GM23248 (cell line): Measurements from ENCODE around the gene PPP1CC. TPM values are rescaled to one million over a fixed set of nuclear protein-coding genes. Genes with fewer than 3 reads are reported as not detected.
A peak's percentile ranks its signal among the peaks of the same experiment; 100 is the strongest.

Experiments used
- DNase-seq: peaks from one replicate; pipeline ENCODE4 v3.0.0-alpha.2; 2015
- H2AFZ ChIP-seq: fragments of 200-600 bp; sonication (generic); 2 replicates; pipeline ENCODE4 v1.6.1; 2016; ENCODE audit warnings: antibody characterized with exemption
- H3F3A ChIP-seq: fragments of 200-600 bp; sonication (generic); 2 replicates; pipeline ENCODE4 v1.6.1; 2016; ENCODE audit warnings: mild to moderate bottlenecking, antibody characterized with exemption, mixed run types; ENCODE audit not compliant: insufficient read depth
- H3K27ac ChIP-seq: fragments of 200-600 bp; sonication (generic); 2 replicates; pipeline ENCODE4 v1.5.1; 2016; ENCODE audit warnings: mild to moderate bottlenecking
- H3K27me3 ChIP-seq: fragments of 200-600 bp; sonication (generic); replicated peaks from 2 replicates; pipeline ENCODE4 v1.6.1; 2016; ENCODE audit warnings: mild to moderate bottlenecking; ENCODE audit not compliant: insufficient read depth
- H3K36me3 ChIP-seq: fragments of 200-600 bp; sonication (generic); 2 replicates; pipeline ENCODE4 v1.6.1; 2016; ENCODE audit warnings: low read depth, mild to moderate bottlenecking
- H3K4me1 ChIP-seq: fragments of 200-600 bp; sonication (generic); 2 replicates; pipeline ENCODE4 v1.6.1; 2016; ENCODE audit warnings: mild to moderate bottlenecking; ENCODE audit not compliant: insufficient read depth
- H3K4me2 ChIP-seq: fragments of 200-600 bp; sonication (generic); one replicate; pipeline ENCODE4 v1.6.1; 2016; ENCODE audit warnings: mild to moderate bottlenecking; ENCODE audit not compliant: unreplicated experiment
- H3K4me3 ChIP-seq: fragments of 200-600 bp; sonication (generic); 2 replicates; pipeline ENCODE4 v1.5.1; 2016; ENCODE audit warnings: mild to moderate bottlenecking
- H3K79me2 ChIP-seq: fragments of 200-600 bp; sonication (generic); 2 replicates; pipeline ENCODE4 v1.6.1; 2016; ENCODE audit warnings: mild to moderate bottlenecking; ENCODE audit not compliant: insufficient read depth
- H3K9ac ChIP-seq: fragments of 200-600 bp; sonication (generic); 2 replicates; pipeline ENCODE4 v1.6.1; 2016; ENCODE audit warnings: mild to moderate bottlenecking
- H3K9me2 ChIP-seq: fragments of 200-600 bp; sonication (generic); 2 replicates; pipeline ENCODE4 v1.6.1; 2016; ENCODE audit warnings: mixed run types, mild to moderate bottlenecking, moderate library complexity; ENCODE audit not compliant: insufficient read depth
- H3K9me3 ChIP-seq: fragments of 200-600 bp; sonication (generic); one replicate; pipeline ENCODE4 v1.6.1; 2017; ENCODE audit warnings: low read depth
- H4K20me1 ChIP-seq: fragments of 200-600 bp; sonication (generic); 2 replicates; pipeline ENCODE4 v1.6.0; 2016; ENCODE audit not compliant: insufficient read depth
- EZH2 ChIP-seq: fragments of 200-600 bp; sonication (generic); IDR thresholded peaks from 2 replicates; pipeline ENCODE4 v1.6.1; 2018; ENCODE audit warnings: antibody characterized with exemption, mild to moderate bottlenecking; ENCODE audit not compliant: insufficient read depth, poor library complexity, severe bottlenecking
- EZH2phosphoT487 ChIP-seq: fragments of 200-600 bp; sonication (generic); IDR thresholded peaks from 2 replicates; pipeline ENCODE4 v1.6.1; 2018; ENCODE audit warnings: antibody characterized with exemption, moderate library complexity, mild to moderate bottlenecking, low read depth; ENCODE audit not compliant: insufficient read depth
- WGBS, 2 experiments: methylation state at CpG; one replicate each; pipeline ENCODE4 v1.1.6; 2015 to 2017; ENCODE audit warnings: low lambda C conversion rate in 2 of 2, low coverage in 1 of 2; ENCODE audit errors: missing lambda C conversion rate in 2 of 2; 5-methylcytosine and 5-hydroxymethylcytosine counted together
- in situ Hi-C: fragments of 300-500 bp; cut with MboI; formaldehyde crosslinking; loops from 2 replicates; pipeline ENCODE4 v1.15.0; 2020
- polyA plus RNA-seq: library from polyadenylated mRNA; unstranded; fragments of >200 nt; fragmentation: Nextera tagmentation; extraction: Ambion mirVana; gene quantifications from 2 replicates; pipeline ENCODE4 v1.2.1, GENCODE V29; 2016
- total RNA-seq: library from RNA; depleted of rRNA; stranded (reverse); fragments of >200 nt; shearing (Covaris generic); gene quantifications from 2 replicates; pipeline ENCODE4 v1.2.3, GENCODE V29; 2014

The PPP1CC gene
- total and polyA plus RNA-seq, 2 experiments from 2014 or later = 37.4 to 110 TPM

GRCh38 chr12:110699591-110700445, 42.9 kb downstream of the PPP1CC start:
- no peak overlapping the region for H3K4me3 ChIP-seq
- no peak overlapping the region for H3K27ac ChIP-seq
- H3K79me2 ChIP-seq = no peaks in the 10 kb centered on the region
- 85 to 87% methylated on average over 26 to 28 of the region's 28 CpGs for WGBS, 2 experiments
- H3K4me1 ChIP-seq = no peaks in the 10 kb centered on the region; the same call in 1 of the 2 replicates
- H4K20me1 ChIP-seq = no peaks in the 10 kb centered on the region
- DNase-seq = no peak
- no peaks in the 10 kb centered on the region for H3K9me3 ChIP-seq
- in situ Hi-C loops = no loop called here
- no peak overlapping the region for H3K9ac ChIP-seq
- no peaks in the 10 kb centered on the region for H3K36me3 ChIP-seq
- no peak overlapping the region for H2AFZ ChIP-seq
- H3K9me2 ChIP-seq = no peaks in the 10 kb centered on the region
- no peak for TF ChIP-seq EZH2phosphoT487
- TF ChIP-seq EZH2 = no peak
- H3K27me3 ChIP-seq = no peaks in the 10 kb centered on the region
- no peak overlapping the region for H3K4me2 ChIP-seq
- H3F3A ChIP-seq = no peaks in the 10 kb centered on the region

- peak; percentile 90 for DNase-seq
- Histone ChIP-seq H3K9me3 (no peaks in the 10 kb centered on the region), H4K20me1 (no peaks in the 10 kb centered on the region), H3K36me3 (no peaks in the 10 kb centered on the region), H3K9me2 (no peaks in the 10 kb centered on the region), H3F3A (no peaks in the 10 kb centered on the region), H3K9ac (no peak overlapping the region), H3K27me3 (no peaks in the 10 kb centered on the region), H3K27ac (no peak overlapping the region), H3K4me3 (peak overlapping the region; percentile 53), H3K4me1 (no peaks in the 10 kb centered on the region; the same call in 1 of the 2 replicates), H3K4me2 (peak overlapping the region; percentile 41), H2AFZ (peak overlapping the region; percentile 59), H3K79me2 (no peaks in the 10 kb centered on the region)
- 29 to 31% methylated on average over 19 to 20 of the region's 20 CpGs for WGBS, 2 experiments
- no peak for TF ChIP-seq EZH2
- in situ Hi-C loops = no loop called here
Measured at GRCh38 chr12:110698171-110698902, 44.4 kb downstream of the PPP1CC start.

DNA sequence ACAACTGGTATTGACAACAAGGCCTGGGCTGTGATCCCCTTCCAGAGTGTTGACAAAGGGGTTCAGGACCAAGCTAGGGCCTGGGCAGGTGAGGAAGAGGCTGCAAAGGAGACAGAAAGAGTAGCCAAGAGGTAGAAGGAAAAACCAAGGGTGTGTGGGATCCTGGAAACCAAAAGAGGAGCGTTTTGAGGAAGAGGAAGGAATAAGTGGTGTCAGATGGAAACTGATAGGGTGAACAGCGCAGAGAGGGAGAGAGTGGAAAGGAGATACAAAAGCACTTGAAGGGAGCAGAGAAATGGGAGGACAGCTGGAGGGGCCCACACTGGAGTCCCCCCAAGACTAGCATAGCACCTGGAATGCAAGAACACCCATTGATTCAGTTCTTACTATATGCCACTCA, 45.5 kb downstream of the PPP1CC start:
- no peak overlapping the region for H3K27ac ChIP-seq
- no peaks in the 10 kb centered on the region; the same call in 1 of the 2 replicates for H3K4me1 ChIP-seq
- in situ Hi-C loops = no loop called here
- DNase-seq = no peak
- H3K4me2 ChIP-seq = no peak overlapping the region
- 71 to 77% methylated on average over 2 of the region's 2 CpGs for WGBS, 2 experiments
- no peak overlapping the region for H3K9ac ChIP-seq
- no peaks in the 10 kb centered on the region for H3K36me3 ChIP-seq
- H3K79me2 ChIP-seq = no peaks in the 10 kb centered on the region
- H3K9me3 ChIP-seq = no peaks in the 10 kb centered on the region
- no peaks in the 10 kb centered on the region for H3K9me2 ChIP-seq
- H3F3A ChIP-seq = no peaks in the 10 kb centered on the region
- no peaks in the 10 kb centered on the region for H4K20me1 ChIP-seq
- no peaks in the 10 kb centered on the region for H3K27me3 ChIP-seq
- TF ChIP-seq EZH2phosphoT487 (no peak), EZH2 (no peak)
- no peak overlapping the region for H3K4me3 ChIP-seq
- H2AFZ ChIP-seq = no peak overlapping the region

DNA sequence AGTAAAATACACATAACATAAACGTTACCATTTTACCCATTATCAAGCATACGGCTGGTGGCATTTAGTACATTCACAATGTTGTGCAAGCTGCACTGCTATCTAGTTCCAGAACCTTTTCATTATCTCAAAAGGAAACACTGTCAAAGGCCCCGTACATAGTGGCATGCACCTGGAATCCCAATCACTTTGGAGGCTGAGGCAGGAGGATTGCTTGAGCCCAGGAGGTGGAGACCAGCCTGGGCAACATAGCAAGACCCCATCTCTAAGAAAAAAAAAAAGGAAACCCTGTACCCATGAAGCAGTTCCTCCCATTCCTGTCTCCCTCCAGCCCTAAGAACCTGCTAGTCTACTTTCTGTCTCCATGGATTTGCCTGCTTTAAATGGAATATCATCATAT, 46.4 kb downstream of the PPP1CC start:
- Histone ChIP-seq H3K9me2 (no peaks in the 10 kb centered on the region), H3K4me3 (no peak overlapping the region), H3F3A (no peaks in the 10 kb centered on the region), H3K4me2 (no peak overlapping the region), H3K79me2 (no peaks in the 10 kb centered on the region), H4K20me1 (no peaks in the 10 kb centered on the region), H3K4me1 (no peaks in the 10 kb centered on the region; the same call in 1 of the 2 replicates), H3K36me3 (no peaks in the 10 kb centered on the region), H3K9ac (no peak overlapping the region), H3K9me3 (no peaks in the 10 kb centered on the region), H3K27ac (no peak overlapping the region), H3K27me3 (no peaks in the 10 kb centered on the region), H2AFZ (no peak overlapping the region)
- DNase-seq = no peak
- 61% methylated on average over 3 of the region's 3 CpGs for WGBS, 2 experiments
- no peak for TF ChIP-seq EZH2phosphoT487
- TF ChIP-seq EZH2 = no peak
- in situ Hi-C loops = no loop called here
